ENCODE measurements around the gene MBD2.

The MBD2 gene

GRCh38 chr18:54229421-54230059, 5.1 kb upstream of the MBD2 start:
- TF ChIP-seq CSRNP3 (CRISPR knock-in tag; IDR thresholded peaks at IDR 0.05) (no peak), TCF4 (CRISPR knock-in tag; IDR thresholded peaks at IDR 0.05; ENCODE audit: borderline replicate concordance) (no peak), ISL1 (CRISPR knock-in tag; IDR thresholded peaks at IDR 0.05) (no peak), PPARA (CRISPR knock-in tag; IDR thresholded peaks at IDR 0.05; ENCODE audit: borderline replicate concordance) (no peak), GLIS3 (CRISPR knock-in tag; IDR thresholded peaks at IDR 0.05) (no peak), RARB (CRISPR knock-in tag; IDR thresholded peaks at IDR 0.05) (no peak), TOX (CRISPR knock-in tag; IDR thresholded peaks at IDR 0.05; ENCODE audit: borderline replicate concordance) (no peak), ESRRG (CRISPR knock-in tag; IDR thresholded peaks at IDR 0.05) (no peak), ZFP3 (CRISPR knock-in tag; IDR thresholded peaks at IDR 0.05) (no peak), TSHZ2 (CRISPR knock-in tag; IDR thresholded peaks at IDR 0.05) (no peak)

GRCh38 chr18:54228364-54228763, 3.9 kb upstream of the MBD2 start:
- TF ChIP-seq ZFP30 (CRISPR knock-in tag; IDR thresholded peaks at IDR 0.05) (no peak), CSRNP3 (CRISPR knock-in tag; IDR thresholded peaks at IDR 0.05) (no peak), TSHZ2 (CRISPR knock-in tag; IDR thresholded peaks at IDR 0.05) (no peak), ZNF8 (CRISPR knock-in tag; IDR thresholded peaks at IDR 0.05) (no peak), POU6F1 (CRISPR knock-in tag; IDR thresholded peaks at IDR 0.05; ENCODE audit: borderline replicate concordance, low read depth) (no peak), TCF4 (CRISPR knock-in tag; IDR thresholded peaks at IDR 0.05; ENCODE audit: borderline replicate concordance) (no peak), BACH2 (CRISPR knock-in tag; IDR thresholded peaks at IDR 0.05; ENCODE audit: borderline replicate concordance) (no peak), CREB5 (CRISPR knock-in tag; IDR thresholded peaks at IDR 0.05; ENCODE audit: low read depth) (no peak), PPARA (CRISPR knock-in tag; IDR thresholded peaks at IDR 0.05; ENCODE audit: borderline replicate concordance) (no peak), ESRRG (CRISPR knock-in tag; IDR thresholded peaks at IDR 0.05) (no peak), TOX (CRISPR knock-in tag; IDR thresholded peaks at IDR 0.05; ENCODE audit: borderline replicate concordance) (no peak), RARB (CRISPR knock-in tag; IDR thresholded peaks at IDR 0.05) (no peak), ZC3H10 (CRISPR knock-in tag; IDR thresholded peaks at IDR 0.05) (no peak), ZFP3 (CRISPR knock-in tag; IDR thresholded peaks at IDR 0.05) (no peak), ARNTL (CRISPR knock-in tag; IDR thresholded peaks at IDR 0.05; ENCODE audit: borderline replicate concordance, low read depth) (no peak), OSR1 (CRISPR knock-in tag; IDR thresholded peaks at IDR 0.05) (no peak)
- ATAC-seq, result no peak

More at GRCh38 chr18:54229421-54230059, 5.1 kb upstream of the MBD2 start:
- ATAC-seq, result no peak

All from SK-N-SH treated with all-trans-retinoic acid at 6 μM for 48 hours (cell line).